H9 (cell line): Measurements from ENCODE around the gene CEP128. TPM values are rescaled to one million over a fixed set of nuclear protein-coding genes. Genes with fewer than 3 reads are reported as not detected.

ENCODE experiments used
- DNase-seq: peaks from one replicate; pipeline ENCODE4 v3.0.0-alpha.2; 2017
- H2AFZ ChIP-seq: one replicate; pipeline ENCODE4 v1.6.1; 2013; ENCODE audit warnings: mild to moderate bottlenecking, low read length, control low read depth, moderate library complexity
- H2AK5ac ChIP-seq: 2 replicates; pipeline ENCODE4 v1.6.1; 2013; ENCODE audit warnings: low read length, control low read depth, mixed read lengths; ENCODE audit not compliant: insufficient read length
- H2BK120ac ChIP-seq: one replicate; pipeline ENCODE4 v1.6.1; 2013; ENCODE audit warnings: low read depth, mild to moderate bottlenecking, low read length, control low read depth, inconsistent platforms; ENCODE audit not compliant: poor library complexity, severe bottlenecking
- H2BK12ac ChIP-seq: 2 replicates; pipeline ENCODE4 v1.6.1; 2013; ENCODE audit warnings: low read length, control low read depth, mixed read lengths, low read depth; ENCODE audit not compliant: insufficient read length
- H2BK15ac ChIP-seq: 2 replicates; pipeline ENCODE4 v1.6.1; 2013; ENCODE audit warnings: low read depth, low read length, control low read depth
- H2BK20ac ChIP-seq: one replicate; pipeline ENCODE4 v1.6.1; 2013; ENCODE audit warnings: low read depth, mild to moderate bottlenecking, low read length, control low read depth, inconsistent platforms; ENCODE audit not compliant: poor library complexity, severe bottlenecking
- H2BK5ac ChIP-seq: 2 replicates; pipeline ENCODE4 v1.6.1; 2013; ENCODE audit warnings: low read length, control low read depth, mixed read lengths; ENCODE audit not compliant: insufficient read length
- H3K14ac ChIP-seq: 2 replicates; pipeline ENCODE4 v1.6.1; 2013; ENCODE audit warnings: low read length, control low read depth; ENCODE audit not compliant: insufficient read depth
- H3K18ac ChIP-seq: 2 replicates; pipeline ENCODE4 v1.6.1; 2013; ENCODE audit warnings: low read depth, mild to moderate bottlenecking, mixed read lengths, low read length, control low read depth; ENCODE audit not compliant: insufficient read length
- H3K23ac ChIP-seq: 2 replicates; pipeline ENCODE4 v1.6.1; 2013; ENCODE audit warnings: low read length, control low read depth, mixed read lengths, low read depth; ENCODE audit not compliant: insufficient read length
- H3K23me2 ChIP-seq: 2 replicates; pipeline ENCODE4 v1.6.1; 2013; ENCODE audit warnings: low read depth, mild to moderate bottlenecking, mixed read lengths, low read length, control low read depth; ENCODE audit not compliant: insufficient read length, poor library complexity, severe bottlenecking
- H3K27ac ChIP-seq: 2 replicates; pipeline ENCODE4 v1.5.1; 2013; ENCODE audit warnings: low read length, control low read depth, mixed read lengths, low read depth; ENCODE audit not compliant: insufficient read length
- H3K27me3 ChIP-seq: 2 replicates; pipeline ENCODE4 v1.6.1; 2013; ENCODE audit warnings: low read length, control low read depth, inconsistent platforms; ENCODE audit not compliant: insufficient read depth
- H3K4ac ChIP-seq: 2 replicates; pipeline ENCODE4 v1.6.1; 2013; ENCODE audit warnings: low read depth, mild to moderate bottlenecking, control low read depth, inconsistent platforms, low read length, moderate library complexity
- H3K4me1 ChIP-seq: 2 replicates; pipeline ENCODE4 v1.6.1; 2013; ENCODE audit warnings: low read length, control low read depth, inconsistent platforms; ENCODE audit not compliant: insufficient read depth
- H3K4me2 ChIP-seq: 2 replicates; pipeline ENCODE4 v1.6.1; 2013; ENCODE audit warnings: low read length, control low read depth, mixed read lengths; ENCODE audit not compliant: insufficient read length, insufficient read depth
- H3K56ac ChIP-seq: 2 replicates; pipeline ENCODE4 v1.6.1; 2013; ENCODE audit warnings: low read depth, mild to moderate bottlenecking, mixed read lengths, low read length, control low read depth; ENCODE audit not compliant: insufficient read length
- H3K79me1 ChIP-seq: 2 replicates; pipeline ENCODE4 v1.6.1; 2013; ENCODE audit warnings: low read depth, mild to moderate bottlenecking, moderate library complexity, low read length, control low read depth, inconsistent platforms; ENCODE audit not compliant: insufficient read depth, poor library complexity, severe bottlenecking
- H3K79me2 ChIP-seq: 2 replicates; pipeline ENCODE4 v1.6.1; 2013; ENCODE audit warnings: low read length, control low read depth, inconsistent platforms; ENCODE audit not compliant: insufficient read depth
- H3K9ac ChIP-seq: 2 replicates; pipeline ENCODE4 v1.6.1; 2013; ENCODE audit warnings: low read length, control low read depth, mixed read lengths; ENCODE audit not compliant: insufficient read length; ENCODE audit errors: extremely low read depth
- H3K9me3 ChIP-seq: one replicate; pipeline ENCODE4 v1.6.1; 2013; ENCODE audit warnings: low read depth, low read length, inconsistent platforms; ENCODE audit not compliant: control insufficient read depth
- H3T11ph ChIP-seq: one replicate; pipeline ENCODE4 v1.6.1; 2013; ENCODE audit warnings: mild to moderate bottlenecking, low read length, control low read depth, inconsistent platforms
- H4K20me1 ChIP-seq: one replicate; pipeline ENCODE4 v1.6.1; 2013; ENCODE audit not compliant: control insufficient read depth, insufficient read length, insufficient read depth
- H4K5ac ChIP-seq: 2 replicates; pipeline ENCODE4 v1.6.1; 2013; ENCODE audit warnings: low read depth, mild to moderate bottlenecking, mixed read lengths, low read length, control low read depth; ENCODE audit not compliant: insufficient read length
- H4K8ac ChIP-seq: replicated peaks from 2 replicates; pipeline ENCODE4 v1.6.1; 2013; ENCODE audit warnings: low read length, control low read depth, mixed read lengths, low read depth; ENCODE audit not compliant: insufficient read length
- H4K91ac ChIP-seq: 2 replicates; pipeline ENCODE4 v1.6.1; 2013; ENCODE audit warnings: low read depth, mild to moderate bottlenecking, moderate library complexity, mixed read lengths, low read length, control low read depth; ENCODE audit not compliant: insufficient read length
- H3K27ac Mint-ChIP-seq, 3 experiments: 2 replicates in 2 of 3; 3 replicates in 1 of 3; pipeline ENCODE4 v1.8.0; 2020 to 2021; ENCODE audit warnings: mixed read lengths in 3 of 3, mild to moderate bottlenecking in 1 of 3, moderate library complexity in 1 of 3
- H3K27me3 Mint-ChIP-seq: 2 replicates; pipeline ENCODE4 v1.8.0; 2021; ENCODE audit warnings: low read depth, mild to moderate bottlenecking, moderate library complexity, mixed read lengths
- H3K36me3 Mint-ChIP-seq, 3 experiments: 2 replicates in 2 of 3; 3 replicates in 1 of 3; pipeline ENCODE4 v1.8.0; 2020 to 2021; ENCODE audit warnings: low read depth in 3 of 3, mixed read lengths in 3 of 3; ENCODE audit not compliant: insufficient read depth in 1 of 3
- H3K4me1 Mint-ChIP-seq, 2 experiments: 2 replicates each; pipeline ENCODE4 v1.8.0; 2020; ENCODE audit warnings: mixed read lengths in 2 of 2
- H3K4me3 Mint-ChIP-seq, 2 experiments: 2 replicates in 1 of 2; 3 replicates in 1 of 2; pipeline ENCODE4 v1.8.0; 2020 to 2021; ENCODE audit warnings: mild to moderate bottlenecking in 2 of 2, mixed read lengths in 2 of 2, moderate library complexity in 1 of 2
- H3K9me3 Mint-ChIP-seq, 2 experiments: 2 replicates in 1 of 2; 3 replicates in 1 of 2; pipeline ENCODE4 v1.8.0; 2020; ENCODE audit warnings: mild to moderate bottlenecking in 2 of 2, mixed read lengths in 2 of 2, moderate library complexity in 1 of 2
- WGBS: extraction: QIAGEN DNeasy Blood & Tissue Kit; methylation state at CpG from one replicate; pipeline ENCODE4 v1.1.7; 2013; ENCODE audit warnings: missing lambda C conversion rate, low lambda C conversion rate, mixed read lengths; ENCODE audit not compliant: insufficient read length; ENCODE audit errors: extremely low coverage; 5-methylcytosine and 5-hydroxymethylcytosine counted together
- total RNA-seq: library from RNA; stranded (reverse); gene quantifications from 2 replicates; pipeline ENCODE4 v1.2.1, GENCODE V29; 2021
- TF ChIP-seq, protein P1 (sequence below): fragments of 200-600 bp; sonication (generic); conservative IDR thresholded peaks from 3 replicates; pipeline ENCODE4 v1.8.0; 2021; ENCODE audit warnings: antibody characterized with exemption, mild to moderate bottlenecking

CEP128 gene
- total RNA-seq, 1 experiment from 2014 or later: 16.3 TPM

DNA sequence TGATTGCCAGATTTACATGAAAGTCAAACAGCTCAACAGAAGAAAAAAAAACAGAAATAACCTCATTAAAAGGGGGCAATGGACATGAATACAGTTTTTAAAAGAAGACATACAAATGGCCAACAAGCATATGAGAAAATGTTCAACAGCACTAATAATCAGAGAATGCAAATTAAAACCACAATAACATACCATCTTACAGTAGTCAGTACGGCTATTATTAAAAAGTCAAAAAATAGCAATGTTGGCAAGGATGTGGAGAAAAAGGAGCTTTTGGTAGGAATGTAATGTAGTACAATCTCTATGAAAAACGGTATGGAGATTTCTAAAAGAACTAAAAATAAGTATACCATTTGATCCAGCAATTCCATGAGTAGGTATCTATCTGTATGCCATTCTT is 272.1 kb downstream of the CEP128 start:
- no peak overlapping the region for H3T11ph ChIP-seq
- TF ChIP-seq, protein P1, sequence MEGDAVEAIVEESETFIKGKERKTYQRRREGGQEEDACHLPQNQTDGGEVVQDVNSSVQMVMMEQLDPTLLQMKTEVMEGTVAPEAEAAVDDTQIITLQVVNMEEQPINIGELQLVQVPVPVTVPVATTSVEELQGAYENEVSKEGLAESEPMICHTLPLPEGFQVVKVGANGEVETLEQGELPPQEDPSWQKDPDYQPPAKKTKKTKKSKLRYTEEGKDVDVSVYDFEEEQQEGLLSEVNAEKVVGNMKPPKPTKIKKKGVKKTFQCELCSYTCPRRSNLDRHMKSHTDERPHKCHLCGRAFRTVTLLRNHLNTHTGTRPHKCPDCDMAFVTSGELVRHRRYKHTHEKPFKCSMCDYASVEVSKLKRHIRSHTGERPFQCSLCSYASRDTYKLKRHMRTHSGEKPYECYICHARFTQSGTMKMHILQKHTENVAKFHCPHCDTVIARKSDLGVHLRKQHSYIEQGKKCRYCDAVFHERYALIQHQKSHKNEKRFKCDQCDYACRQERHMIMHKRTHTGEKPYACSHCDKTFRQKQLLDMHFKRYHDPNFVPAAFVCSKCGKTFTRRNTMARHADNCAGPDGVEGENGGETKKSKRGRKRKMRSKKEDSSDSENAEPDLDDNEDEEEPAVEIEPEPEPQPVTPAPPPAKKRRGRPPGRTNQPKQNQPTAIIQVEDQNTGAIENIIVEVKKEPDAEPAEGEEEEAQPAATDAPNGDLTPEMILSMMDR: no peak
- H3K9me3 Mint-ChIP-seq: peaks cover 0 to 5% of the 10 kb centered on the region in 2 experiments; a peak in 3 of 5 replicates
- H3K36me3 Mint-ChIP-seq: peaks cover 0 to 4% (median 0%) of the 10 kb centered on the region in 3 experiments; a peak in 3 of 7 replicates
- H4K5ac ChIP-seq: no peak overlapping the region
- H3K23ac ChIP-seq: no peak overlapping the region
- no peak overlapping the region for H3K4ac ChIP-seq
- H4K8ac ChIP-seq: no peak overlapping the region
- H3K14ac ChIP-seq: no peak overlapping the region
- no peak overlapping the region for H3K18ac ChIP-seq
- no peak overlapping the region for H2BK15ac ChIP-seq
- H3K4me1 Mint-ChIP-seq: peaks cover 13 to 14% of the 10 kb centered on the region in 2 experiments
- H2BK20ac ChIP-seq: no peak overlapping the region
- H2BK12ac ChIP-seq: no peak overlapping the region
- H3K9ac ChIP-seq: no peak overlapping the region
- DNase-seq: no peak
- no peak overlapping the region for H3K4me3 Mint-ChIP-seq
- no peak overlapping the region for H2BK120ac ChIP-seq
- H4K91ac ChIP-seq: no peak overlapping the region
- no peak overlapping the region for H3K27ac ChIP-seq
- no peaks in the 10 kb centered on the region for H3K4me1 ChIP-seq
- no peak overlapping the region for H2AK5ac ChIP-seq
- no peaks in the 10 kb centered on the region for H3K79me1 ChIP-seq
- no peaks in the 10 kb centered on the region for H3K27me3 ChIP-seq
- H3K4me2 ChIP-seq: no peak overlapping the region
- WGBS: no CpG with 5 or more reads among the region's 2 CpGs
- no peak overlapping the region for H3K27ac Mint-ChIP-seq
- H2BK5ac ChIP-seq: no peak overlapping the region
- no peaks in the 10 kb centered on the region for H3K79me2 ChIP-seq
- H3K23me2 ChIP-seq: no peaks in the 10 kb centered on the region
- H4K20me1 ChIP-seq: no peaks in the 10 kb centered on the region
- H3K9me3 ChIP-seq: no peaks in the 10 kb centered on the region
- no peak overlapping the region for H3K56ac ChIP-seq
- H2AFZ ChIP-seq: no peak overlapping the region
- no peaks in the 10 kb centered on the region for H3K27me3 Mint-ChIP-seq
